SKM-1 (cell line): ENCODE measurements around the gene PRAMEF10.
"Not testable (repeated sequence)": the region's sequence is repeated elsewhere in the genome, so short reads cannot be mapped to it uniquely, and the experiment has no call there.

Experiments
- DNase-seq: peaks from one replicate; lab custom pipeline; 2025; ENCODE audit not compliant: unreplicated experiment; lab: John Stamatoyannopoulos, UW

The PRAMEF10 gene

GRCh38 chr1:12898170-12898569, at the start of gene PRAMEF10:
TSS of gene PRAMEF10 (minus strand) at chr1:12898270. CDS start at chr1:12895847, 2,423 bp downstream.
- DNase-seq = not testable (repeated sequence)

- not testable (repeated sequence) for DNase-seq
Observed at GRCh38 chr1:12947480-12947879, 49.4 kb upstream of the PRAMEF10 start, which contains the start of gene PRAMEF6. TSS of gene PRAMEF6 (minus strand) at chr1:12947580. CDS start at chr1:12942518, 5,062 bp downstream.

GRCh38 chr1:12924368-12924767, 26.3 kb upstream of the PRAMEF10 start:
- not testable (repeated sequence) for DNase-seq

GRCh38 chr1:12921749-12922148, 23.7 kb upstream of the PRAMEF10 start:
- not testable (repeated sequence) for DNase-seq

- not testable (repeated sequence) for DNase-seq
Observed at GRCh38 chr1:12916310-12916709, 18.2 kb upstream of the PRAMEF10 start, which contains the start of gene PRAMEF7. TSS of gene PRAMEF7 (plus strand) at chr1:12916610. CDS start at chr1:12917693, 1,083 bp downstream.

GRCh38 chr1:12903793-12904572, 5.9 kb upstream of the PRAMEF10 start:
- DNase-seq = not testable (repeated sequence)

DNA sequence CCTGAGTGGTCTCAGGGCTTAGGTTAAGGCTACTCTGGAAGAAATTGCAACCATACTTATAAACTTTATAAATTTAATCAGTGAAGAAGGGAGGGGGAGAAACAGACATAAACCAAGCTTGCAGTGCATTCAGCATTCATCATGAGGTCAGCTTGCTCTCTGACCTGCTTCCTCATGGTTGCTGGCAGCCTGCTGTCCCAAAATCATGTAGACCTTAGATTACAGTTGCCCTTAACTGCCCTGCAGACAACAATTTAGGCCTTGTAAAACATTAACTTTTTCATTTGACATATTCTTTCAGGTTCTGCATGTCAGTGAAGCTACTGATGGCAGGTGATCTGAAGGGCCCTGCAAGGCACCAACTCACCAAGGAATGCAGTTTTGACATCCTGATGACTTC, 1.1 kb upstream of the PRAMEF10 start:
- DNase-seq = not testable (repeated sequence)

- not testable (repeated sequence) for DNase-seq
Observed at GRCh38 chr1:12886101-12886500, 12.0 kb downstream of the PRAMEF10 start, which contains the start of gene PRAMEF4. TSS of gene PRAMEF4 (minus strand) at chr1:12886201. CDS start at chr1:12883394, 2,807 bp downstream.

DNA sequence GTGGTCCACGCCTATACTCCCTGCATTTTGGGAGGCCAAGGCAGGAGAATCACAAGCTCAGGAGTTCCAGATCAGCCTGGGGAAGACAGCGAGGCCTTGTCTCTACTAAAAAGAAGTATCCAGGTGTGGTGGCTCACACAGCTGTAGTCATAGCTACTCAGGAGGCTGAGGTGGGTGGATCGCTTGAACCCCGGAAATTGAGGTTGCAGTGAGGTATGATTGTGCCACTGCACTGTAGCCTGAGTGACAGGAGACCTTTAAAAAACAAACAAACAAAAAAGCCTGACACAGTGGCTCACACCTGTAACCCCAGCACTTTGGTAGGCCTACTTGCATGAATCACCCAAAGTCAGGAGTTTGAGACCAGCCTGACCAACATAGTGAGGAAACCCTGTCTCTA, 19.6 kb downstream of the PRAMEF10 start:
- not testable (repeated sequence) for DNase-seq

GRCh38 chr1:12863131-12863880, 34.8 kb downstream of the PRAMEF10 start:
- DNase-seq = not testable (repeated sequence)

- not testable (repeated sequence) for DNase-seq
Observed at GRCh38 chr1:12856786-12857185, 41.3 kb downstream of the PRAMEF10 start, which contains the start of gene PRAMEF2. TSS of gene PRAMEF2 (plus strand) at chr1:12857086. CDS start at chr1:12859010, 1,924 bp downstream.

DNA sequence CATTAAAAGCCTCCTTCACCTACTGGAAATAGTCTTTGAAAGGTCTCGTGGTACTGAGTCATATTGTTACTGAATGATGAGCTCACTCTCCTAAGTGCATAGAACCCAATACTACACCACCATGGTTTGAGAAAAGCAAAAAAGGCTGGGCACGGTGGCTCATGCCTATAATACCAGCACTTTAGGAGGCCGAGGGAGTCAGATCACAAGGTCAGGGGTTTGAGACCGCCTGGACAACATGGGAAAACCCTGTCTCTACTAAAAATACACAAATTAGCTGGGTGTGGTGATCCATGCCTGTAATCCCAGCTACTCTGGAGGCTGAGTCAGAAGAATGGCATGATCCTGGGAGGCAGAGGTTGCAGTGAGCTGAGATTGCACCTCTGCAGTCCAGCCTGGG, 46.3 kb downstream of the PRAMEF10 start:
- DNase-seq = no peak

DNA sequence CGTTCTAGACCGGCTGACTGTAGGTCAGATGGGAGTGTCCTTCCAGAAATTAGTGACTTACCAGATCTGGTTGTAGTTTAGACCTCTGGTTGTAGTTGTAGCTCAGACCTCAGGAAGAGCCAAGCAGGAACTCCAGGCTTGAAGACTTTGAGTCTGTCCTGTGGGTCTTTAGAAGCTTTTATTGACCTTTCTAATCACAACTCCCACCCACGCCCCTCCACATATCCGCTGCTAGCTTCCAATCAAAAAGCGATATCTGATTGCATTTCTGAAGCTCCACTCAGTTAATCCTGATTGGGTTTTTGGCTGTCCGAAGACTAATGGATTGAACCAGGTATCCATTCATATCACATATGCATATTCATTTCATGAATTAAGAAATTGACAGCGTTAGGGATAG, 49.5 kb downstream of the PRAMEF10 start, which contains the start of gene HNRNPCL1:
HNRNPCL1 (minus strand) TSS at position 101 of the 400 bp plus-strand sequence. CDS start 431 bp downstream, outside the sequence.
- not testable (repeated sequence) for DNase-seq
